HPDE6-E6E7 (cell line): ENCODE data around the gene BMF.

Experiments
- DNase-seq: peaks from one replicate; pipeline ENCODE4 v3.0.0; 2011; ENCODE audit warnings: missing footprints; ENCODE audit errors: extremely low spot score

The BMF gene

DNA sequence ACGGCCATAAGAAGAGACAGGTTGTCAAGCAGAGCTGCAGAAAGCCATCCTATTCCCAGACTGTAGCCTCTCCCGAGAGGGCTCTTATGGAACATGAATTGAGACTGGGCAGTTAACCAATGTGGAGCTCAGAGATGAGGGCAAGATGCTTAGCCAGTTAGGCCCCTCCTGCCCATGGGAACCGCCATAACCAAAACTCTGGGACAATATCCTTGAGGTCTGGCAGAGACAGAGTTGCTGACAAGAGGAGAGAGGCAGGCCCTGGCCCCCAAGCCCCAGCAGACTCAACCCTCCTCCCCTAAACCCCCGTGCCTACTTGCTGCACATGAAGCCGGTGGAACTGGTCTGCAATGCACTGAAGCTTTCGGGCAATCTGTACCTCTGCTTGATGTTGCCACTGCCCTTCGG is 4.8 kb downstream of the BMF start:
- no peak for DNase-seq

DNA sequence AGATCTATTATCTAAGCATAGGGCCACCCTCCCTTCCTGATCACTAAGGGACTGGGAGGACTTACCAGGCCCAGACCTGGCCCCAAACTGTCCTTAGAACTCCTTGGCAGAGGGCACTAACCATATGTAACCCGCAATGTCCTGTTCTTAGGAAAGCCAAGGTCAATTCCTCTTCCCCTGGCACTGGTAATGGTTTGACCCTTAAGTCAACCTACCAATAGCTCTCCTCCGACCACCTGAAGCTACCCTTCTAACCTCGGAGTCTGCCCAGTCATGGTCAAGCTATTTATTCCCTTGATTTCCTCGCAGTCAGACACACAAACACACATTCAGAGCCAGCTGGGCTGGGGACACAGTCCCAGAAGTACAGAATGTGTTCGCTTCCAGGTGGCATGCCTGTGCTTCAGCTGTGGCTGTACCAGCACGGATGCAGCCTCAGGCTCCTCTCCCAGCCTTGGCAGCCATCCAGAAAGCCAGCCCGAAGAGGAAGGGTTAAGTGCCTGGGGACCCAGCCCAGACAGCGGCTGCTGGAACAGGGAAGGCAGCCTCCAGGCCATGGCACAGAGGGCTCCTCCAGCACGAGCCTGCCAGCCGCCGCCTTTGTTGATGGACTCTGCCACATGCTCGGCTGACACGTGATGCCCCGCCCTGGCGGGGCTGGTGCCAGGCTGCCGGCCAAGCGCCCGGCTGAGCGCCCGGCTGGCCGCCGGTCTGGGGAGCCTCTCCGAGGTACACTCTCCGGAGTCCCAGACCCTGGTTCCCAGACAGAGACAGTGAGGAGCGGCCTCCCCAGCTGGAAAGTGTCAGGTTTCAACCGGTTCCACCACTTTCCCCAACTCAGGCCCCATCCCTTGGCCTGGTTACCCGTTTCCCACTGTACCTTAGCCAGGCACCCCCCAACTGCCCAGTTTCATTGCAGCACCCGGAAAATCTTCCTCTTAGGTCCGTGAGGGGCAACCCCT is 5.5 kb downstream of the BMF start:
- DNase-seq = peak; percentile 90

DNA sequence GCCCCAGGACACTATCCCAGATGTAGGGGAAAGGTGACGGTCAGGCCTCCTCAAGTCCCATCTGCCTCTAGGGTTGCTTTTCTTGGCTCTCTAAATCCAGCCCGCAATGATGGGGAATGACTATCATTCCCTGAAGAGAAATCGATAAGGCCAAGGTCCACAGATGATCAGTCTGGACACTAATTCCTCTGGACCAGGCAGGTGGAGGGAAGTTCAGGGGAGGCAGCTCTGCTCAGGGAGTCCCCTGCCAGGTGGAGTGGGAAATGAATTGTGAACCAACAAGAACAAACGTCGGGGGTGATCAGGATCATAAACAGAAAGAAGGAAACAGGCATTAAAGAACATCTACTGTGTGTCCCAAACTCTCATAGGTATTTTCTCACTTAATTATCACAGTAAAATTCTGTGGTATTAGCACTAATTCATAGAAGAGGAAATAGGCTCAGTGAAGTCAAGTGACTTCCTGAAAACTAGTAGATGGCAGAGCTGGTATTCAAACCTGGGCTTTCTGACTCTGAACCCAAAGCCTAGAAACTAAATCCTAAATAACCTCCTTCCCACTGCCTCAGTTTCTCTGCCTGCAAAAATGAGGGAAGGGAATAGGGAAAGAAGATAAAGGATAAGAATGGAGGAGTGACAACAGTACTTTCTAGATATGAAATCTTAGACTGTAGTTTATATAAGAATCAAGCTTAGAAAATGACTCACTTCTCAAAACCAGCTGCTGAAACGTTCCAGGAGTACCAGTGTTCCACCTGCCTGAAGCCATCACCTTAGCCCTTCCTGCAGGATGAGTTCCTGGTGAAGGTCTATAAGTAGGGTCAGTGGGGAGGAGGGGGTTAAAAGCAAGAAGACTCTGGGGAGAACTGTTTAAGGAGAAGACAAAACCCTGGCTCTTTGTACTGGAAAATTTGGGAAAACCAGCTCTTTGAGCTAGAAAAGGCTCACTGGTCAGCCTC is 7.5 kb downstream of the BMF start:
- DNase-seq = no peak

DNA sequence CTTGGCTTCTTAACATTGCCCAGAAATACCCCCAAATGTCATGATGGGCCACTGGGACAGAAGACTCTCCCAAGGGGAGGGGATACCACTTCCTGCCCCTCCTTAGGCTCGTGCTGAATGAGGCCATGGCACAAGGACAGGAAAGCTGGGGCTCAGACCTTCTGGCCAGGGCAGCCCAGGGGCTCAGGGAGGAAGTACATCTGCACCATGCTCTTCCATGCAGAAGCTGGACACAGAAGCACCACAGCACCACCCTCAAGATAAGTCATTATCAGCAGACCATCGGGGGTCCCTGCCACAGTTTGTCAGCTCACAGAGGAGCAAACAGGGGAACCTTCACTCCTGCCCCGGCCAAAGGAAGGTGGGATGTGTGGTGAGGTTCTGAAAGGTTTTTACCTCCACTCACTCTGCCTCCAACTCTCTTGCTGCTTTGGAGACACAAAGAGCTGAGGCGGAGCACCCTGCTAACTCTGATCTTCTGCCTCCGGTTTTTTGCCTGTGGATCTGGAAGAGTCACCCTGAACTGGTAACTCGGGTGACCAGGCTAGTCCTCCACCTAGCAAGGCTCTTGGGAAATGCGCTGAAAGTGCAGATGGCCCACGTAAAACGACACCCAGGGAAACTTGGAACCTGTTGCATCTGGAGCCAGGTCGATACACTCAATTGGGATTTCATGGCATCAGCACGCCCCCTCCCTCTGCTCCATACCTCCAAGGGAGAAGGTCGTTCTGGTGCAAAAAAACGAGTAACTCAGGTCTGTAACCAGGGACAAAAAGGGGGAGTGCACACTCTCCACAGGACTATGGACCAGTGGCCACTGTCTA is 8.3 kb downstream of the BMF start:
- DNase-seq = no peak

DNA sequence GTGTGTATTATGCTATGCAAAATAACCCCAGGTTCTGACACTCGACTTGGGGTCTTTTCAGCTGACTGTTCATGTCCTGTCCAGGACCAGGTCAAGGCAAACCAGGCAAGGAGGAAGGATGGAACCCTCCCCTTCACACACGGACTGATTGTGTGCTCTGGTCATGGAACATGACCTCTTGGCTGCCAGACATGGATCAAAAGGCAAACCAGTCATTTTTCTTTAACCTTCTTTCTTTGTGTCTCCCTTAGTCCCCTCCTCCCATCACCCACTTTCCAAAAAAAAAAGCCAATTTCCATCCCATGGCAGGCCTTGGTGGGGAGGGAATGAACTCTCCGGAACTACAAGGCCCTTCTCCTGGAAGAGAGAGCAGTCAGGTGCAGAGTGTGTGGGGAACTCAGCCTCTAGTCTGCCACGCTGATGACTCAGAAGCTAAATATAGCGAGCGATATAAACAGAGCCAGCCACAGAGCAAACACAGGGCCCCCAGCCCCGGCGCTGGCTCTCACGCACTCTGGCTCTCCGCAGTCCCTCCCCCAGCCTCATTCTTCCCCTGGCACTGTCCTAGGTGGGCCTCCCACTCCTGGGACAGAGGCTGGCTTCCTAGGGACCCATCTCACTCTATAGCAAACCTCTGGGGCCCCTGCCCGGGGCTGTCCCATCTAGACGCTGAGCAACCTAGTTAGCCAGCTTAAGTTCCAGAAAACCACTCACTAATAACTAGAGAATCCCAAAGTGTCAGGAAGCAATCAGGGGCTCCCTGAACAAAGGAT is 10.0 kb downstream of the BMF start:
- peak; percentile 90 for DNase-seq

DNA sequence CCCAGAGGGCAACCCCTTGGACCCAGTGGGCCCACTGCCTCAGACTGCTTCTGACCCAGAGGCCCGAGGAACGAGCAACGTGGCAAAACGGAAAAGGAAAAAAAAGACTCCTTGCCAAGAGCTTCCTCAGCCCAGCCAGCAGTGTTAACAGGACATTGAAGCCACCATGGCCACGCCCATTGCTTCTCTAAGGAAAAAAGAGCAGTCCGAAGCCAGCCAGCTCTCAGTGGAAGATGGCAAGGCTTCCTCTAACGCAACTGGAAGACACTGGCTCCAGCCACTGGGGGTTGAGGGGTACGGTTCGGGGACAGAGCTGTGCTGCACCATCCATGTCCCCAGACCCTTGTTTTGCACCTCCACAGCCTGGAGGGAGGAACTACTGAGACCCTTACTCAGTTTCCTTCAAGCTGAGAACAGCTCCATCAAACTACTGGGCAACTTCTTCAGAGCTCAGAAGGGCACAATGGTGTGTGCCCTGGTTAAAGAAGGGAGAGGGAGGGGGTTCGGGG is 10.7 kb downstream of the BMF start:
- DNase-seq = no peak

DNA sequence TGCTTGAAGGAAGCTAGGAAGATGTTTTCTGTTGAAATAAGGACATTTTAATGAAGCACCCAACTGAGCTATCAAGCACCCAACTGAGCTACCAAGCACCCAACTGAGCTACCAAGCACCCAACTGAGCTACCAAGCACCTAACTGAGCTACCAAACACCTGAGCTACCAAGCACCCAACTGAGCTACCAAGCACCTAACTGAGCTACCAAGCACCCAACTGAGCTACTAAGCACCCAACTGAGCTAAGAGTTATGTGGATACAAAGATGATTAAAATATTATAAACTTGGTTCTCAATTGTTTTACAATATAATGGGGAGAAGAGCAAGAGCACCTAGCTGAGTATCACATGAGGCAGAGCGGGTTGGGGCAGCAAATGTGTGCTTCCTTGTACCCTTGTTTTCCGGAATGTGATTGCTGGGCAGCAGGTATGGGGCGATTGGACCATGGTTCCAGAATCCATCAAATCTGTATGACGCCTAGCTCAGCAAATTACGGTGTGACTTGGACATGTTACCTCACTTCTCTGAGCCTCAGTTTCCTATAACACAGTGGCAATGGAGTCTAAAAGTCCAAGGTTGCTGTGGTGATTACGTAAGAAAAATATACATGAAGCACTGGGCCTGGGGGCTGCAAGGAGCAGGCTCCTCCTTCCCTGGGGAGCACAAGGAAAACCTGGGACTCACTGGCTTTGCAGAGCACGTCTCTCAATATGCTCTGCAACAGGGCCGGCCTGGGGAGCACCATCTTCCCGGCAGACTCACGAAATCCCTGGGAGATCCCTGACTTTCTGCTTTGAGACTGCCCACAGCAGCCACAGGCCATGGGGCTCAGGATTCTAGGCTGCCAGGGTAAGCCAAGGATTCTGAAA is 11.3 kb downstream of the BMF start:
- no peak for DNase-seq

DNA sequence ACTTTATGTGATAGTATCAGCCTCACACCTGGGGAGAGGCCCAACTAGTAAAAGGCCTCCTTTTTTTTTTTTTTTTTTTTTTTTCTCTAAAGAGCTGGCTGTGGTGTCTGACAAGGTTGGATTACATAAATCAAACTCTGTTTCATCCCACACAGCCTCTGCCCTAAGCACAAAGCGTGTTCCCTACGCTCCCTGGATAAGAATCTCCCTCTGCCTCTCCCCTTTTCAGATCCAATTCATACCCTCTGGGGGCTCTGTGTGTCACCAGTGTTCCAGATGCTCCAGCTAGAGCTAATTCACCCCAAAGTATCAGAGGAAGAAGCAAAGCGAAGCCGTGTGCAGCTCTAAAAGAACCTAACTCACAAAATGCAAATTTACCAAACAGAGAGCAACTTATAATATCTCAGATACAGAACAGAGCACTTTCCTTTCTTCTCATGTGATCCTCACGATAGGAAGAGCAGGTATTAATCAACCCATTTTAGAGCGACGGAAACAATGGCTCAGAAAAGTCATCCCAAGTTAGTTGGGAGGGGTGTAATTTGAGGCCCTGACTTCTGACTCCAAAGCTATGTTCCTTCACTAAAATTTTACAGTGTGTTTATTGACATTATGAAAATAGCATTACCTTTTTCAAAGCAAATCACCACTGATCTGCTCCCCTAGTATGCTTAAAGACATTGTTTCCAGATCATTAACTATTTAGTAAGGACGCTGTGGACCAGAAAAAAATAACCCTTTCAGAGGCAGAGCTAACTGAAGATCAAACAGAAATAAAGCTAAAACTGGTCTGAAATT is 12.4 kb downstream of the BMF start:
- no peak for DNase-seq

DNA sequence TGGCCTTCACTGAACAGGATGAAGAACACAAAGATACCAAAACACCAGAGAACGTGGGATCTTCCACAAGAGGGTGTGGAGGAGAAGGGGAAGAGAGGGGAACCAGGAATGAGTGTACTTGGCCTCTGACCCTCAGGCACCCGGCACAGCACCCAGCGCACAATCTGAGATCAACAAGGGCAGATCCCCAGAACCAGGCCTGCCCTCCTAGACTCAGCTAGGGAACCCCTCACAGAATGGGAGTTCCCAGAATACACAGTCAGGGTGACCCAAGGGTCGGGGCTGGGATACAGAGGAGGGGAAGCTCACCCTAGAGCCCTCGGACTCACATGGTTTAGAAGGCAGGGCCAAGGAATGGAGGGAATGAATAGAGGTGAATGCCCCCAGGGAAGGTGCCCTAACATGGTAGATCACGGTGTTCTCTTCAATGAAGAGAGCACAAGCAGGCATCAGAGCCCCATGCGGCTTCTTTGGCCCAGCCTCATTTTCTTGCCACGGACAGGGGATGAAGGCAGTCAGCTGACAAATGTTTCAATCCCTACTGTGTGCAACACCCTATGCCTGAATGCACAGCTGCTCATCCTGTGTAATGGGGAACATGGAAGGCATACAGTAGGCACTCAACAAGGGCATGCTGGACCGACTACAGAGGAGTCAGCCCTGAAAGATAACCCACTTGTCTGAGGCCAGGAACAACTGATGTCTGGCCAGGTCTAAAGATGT is 13.1 kb downstream of the BMF start:
- DNase-seq = no peak

DNA sequence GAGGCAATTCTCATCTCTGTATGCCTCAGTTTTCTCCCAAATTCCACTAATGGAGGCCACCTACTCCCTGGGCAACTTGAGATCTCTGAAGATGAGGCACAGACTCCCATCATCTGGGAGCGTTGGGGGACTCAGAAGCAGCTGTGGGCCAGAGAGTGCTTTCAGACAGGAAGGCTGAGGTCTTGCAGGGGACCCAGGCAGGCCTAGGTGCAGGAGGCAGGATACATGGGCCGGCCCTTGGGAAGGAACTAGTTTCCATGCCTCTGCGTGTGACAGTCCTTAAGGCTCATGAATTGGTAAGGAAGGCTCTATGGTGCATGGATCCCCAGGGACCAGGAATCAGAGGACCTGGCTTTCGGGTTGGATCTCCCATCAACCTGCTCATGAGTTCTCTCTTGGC is 14.5 kb downstream of the BMF start:
- no peak for DNase-seq

DNA sequence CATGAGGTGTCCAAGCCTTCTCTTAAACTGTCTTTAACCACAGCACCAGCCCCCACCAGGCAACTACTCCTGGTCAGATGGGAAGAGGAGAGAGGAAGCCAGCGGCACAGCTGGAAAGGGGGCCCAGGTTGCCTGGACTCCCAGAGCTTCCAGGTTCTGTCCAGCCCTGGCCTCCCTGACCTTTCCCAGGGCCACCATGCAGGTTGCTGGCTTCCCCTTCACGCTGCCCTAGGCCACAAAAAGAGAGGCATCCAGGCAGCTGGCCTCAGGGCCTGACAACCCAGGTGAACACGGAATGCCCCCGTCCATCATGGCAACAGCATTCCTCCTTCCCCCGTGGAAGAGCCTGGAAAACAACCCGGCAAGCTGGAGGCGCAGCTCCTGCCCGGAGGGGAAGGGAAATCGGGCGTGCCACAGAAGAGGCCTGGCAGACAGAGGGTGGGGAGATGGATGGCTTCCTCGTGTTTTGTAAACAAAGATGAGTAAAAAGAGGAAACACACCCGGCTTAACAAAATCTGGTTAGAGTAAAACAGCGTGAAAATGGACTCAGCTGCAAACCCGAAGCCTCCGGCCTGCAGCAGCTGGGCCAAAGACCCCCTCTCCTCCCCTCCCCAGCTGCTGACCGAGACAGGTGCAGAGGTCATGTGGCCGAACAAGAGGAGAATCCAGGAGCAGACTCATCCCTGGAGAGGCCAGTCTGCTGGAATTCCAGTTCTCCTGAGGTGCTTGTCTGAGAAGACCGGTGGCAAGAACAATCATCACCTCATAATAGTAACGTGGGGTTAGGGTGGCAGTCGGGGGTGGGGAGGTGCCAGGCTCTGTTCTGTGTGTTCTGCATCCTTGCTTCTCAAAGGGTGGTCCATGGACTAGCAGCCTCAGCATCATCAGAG is 15.5 kb downstream of the BMF start:
- no peak for DNase-seq

DNA sequence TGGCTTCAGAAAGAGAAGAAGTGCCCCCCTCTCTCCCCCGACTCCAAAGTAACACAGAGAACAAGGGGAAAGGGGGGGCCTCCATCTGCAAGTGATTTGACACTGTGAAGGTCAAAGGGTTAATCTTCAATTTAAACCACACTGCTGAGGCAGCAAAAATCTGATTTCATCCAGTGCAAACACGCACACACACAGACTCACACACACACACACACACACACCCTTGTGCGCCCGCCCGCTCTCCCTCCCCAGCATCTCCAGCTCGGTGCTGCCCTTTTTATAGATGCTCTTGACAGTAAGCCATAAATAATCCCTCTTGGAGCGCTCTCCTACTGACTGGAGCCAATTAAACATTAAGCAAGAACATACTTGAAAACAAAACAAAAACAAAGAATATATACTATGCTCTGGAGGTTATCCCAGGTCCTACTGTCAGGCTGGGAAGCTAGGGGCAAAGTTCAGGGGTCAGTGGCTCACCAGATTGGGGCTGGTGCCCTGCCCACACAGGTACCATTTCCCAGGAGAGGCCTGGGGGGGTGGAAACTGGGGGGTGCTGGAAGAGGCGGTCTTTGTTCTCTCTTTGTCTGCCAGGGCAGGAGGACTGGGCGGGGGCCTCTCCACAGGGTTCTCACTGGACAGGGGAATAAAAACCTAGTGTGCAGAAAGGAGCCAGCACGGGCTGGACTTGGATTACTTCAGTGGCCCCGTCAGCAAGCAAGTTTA is 16.3 kb downstream of the BMF start:
- DNase-seq = no peak

DNA sequence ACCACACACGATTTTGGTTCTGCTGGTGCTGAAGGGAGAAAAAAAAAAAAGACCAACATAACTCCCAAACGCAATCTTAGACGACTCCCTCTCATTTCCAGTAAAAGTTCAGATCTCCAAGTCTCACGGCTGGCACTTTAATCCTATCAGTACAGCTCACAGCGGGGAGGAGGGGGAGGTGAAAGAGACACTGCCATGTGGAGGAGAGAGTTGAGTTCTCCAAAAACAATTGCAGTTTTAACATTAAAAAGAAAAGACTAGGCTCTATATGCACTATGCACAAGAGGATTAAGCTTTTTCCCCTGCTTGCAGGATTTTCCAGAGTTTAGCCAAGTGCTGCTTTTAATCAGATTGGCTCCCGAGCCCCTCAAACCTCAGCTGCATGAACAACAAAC is 16.8 kb downstream of the BMF start:
- DNase-seq = no peak

DNA sequence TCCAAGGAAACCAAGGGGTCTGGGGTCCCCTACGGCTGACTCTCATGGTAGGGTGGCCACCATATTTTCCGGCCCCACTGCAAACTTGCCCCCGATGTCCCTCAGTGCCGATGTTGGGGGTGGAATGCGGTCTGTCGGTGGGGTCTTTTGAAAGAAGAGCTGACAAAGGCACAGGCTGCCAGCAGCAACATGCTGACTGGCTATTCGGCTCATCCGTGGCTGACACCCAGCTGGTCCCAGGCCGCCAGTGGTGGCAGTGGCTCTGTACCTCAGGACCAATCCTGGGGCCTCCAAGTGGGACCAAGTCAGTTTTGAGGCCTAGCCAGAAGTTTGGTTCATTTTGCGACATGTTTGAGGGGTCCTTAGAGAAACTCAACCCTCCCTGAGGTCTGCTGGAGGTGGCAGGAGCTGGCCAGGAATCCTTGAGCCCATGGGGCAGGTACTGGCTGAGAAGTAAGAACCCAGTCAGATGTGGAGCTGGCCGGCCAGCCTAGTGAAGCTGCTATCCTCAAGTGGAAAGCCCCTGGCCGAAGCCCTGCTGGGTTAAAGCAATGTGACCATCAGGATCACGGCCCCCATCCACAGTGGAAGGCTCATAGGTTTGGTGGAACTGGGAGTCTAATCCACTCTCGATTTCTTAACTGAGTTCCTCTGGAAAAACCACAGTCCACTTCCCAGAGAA is 17.8 kb downstream of the BMF start:
- no peak for DNase-seq

DNA sequence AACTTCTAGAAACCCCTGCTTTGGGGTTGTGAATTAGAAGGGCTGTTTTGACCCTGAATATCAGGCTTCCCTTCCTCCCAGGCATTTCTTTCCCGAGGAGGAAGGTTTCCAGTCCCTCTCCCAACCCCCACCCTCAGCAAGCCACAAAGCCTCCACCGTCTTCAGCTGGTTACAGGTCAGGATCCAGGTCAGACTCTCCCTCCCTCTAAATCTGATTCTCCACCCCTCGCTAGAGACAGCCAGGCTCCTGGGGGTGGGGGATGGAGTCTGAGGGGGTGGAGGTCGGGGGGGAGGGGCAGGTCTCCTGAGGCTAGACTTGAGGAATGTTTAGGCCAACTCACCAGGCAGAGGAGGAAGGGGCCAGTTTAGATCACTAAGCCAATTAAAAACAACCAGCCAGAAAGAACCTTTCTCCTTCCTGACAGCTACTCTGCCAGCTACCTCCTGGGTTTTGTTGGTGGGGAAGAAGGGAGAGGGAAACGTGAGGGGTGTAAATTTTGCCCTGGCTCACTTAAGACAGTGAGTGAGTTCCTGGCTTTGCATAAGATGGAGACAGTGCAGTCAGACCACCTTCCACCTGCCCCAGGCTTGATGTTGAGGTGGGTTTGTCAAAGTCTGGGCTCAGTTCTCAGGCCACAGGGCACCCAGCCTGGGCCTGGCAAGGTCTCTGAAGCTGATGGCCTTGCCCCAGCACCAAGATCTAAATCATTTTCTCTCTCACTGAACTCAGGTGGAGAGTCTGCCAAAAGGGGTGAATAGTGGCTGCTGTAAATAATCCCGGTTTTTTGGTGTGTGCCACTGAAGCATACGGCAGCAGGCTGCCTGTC is 19.5 kb downstream of the BMF start:
- DNase-seq = no peak
